Activated T-cell treated with anti-CD3 and anti-CD28 coated beads, Interleukin-2, amount 50 U/mL, for 72 hours (primary cell): ENCODE measurements around the gene DENND5A. TPM values are rescaled to one million over a fixed set of nuclear protein-coding genes. Genes with fewer than 3 reads are reported as not detected.

Experiments used
- ATAC-seq, 2 donors: fragments of 150-1000 bp; cut with Tn5 transposase; replicated peaks in 1 of 2; 2 replicates each; pipeline ENCODE4 v1.10.0; 2021; ENCODE audit warnings: moderate library complexity in 2 of 2, mild to moderate bottlenecking in 1 of 2
- DNase-seq, 2 donors: peaks; one replicate each; pipeline ENCODE4 v3.0.0; 2021 to 2022; ENCODE audit warnings: mixed read lengths in 1 of 2
- H3K27ac Mint-ChIP-seq: one replicate; pipeline ENCODE4 v1.8.0; 2022; ENCODE audit warnings: mild to moderate bottlenecking, moderate library complexity, mixed read lengths
- H3K27me3 Mint-ChIP-seq: one replicate; pipeline ENCODE4 v1.8.0; 2022; ENCODE audit warnings: low read depth, mixed read lengths
- H3K36me3 Mint-ChIP-seq, 2 donors: one replicate each; pipeline ENCODE4 v1.8.0; 2022; ENCODE audit warnings: mixed read lengths in 2 of 2, mild to moderate bottlenecking in 1 of 2; ENCODE audit not compliant: insufficient read depth in 2 of 2
- H3K4me1 Mint-ChIP-seq: one replicate; pipeline ENCODE4 v1.8.0; 2022; ENCODE audit warnings: low read depth, mixed read lengths
- H3K4me3 Mint-ChIP-seq, 2 donors: one replicate each; pipeline ENCODE4 v1.8.0; 2022; ENCODE audit warnings: mild to moderate bottlenecking in 2 of 2, mixed read lengths in 2 of 2, moderate library complexity in 2 of 2
- H3K9me3 Mint-ChIP-seq, 2 donors: one replicate each; pipeline ENCODE4 v1.8.0; 2022; ENCODE audit warnings: mixed read lengths in 2 of 2
- total RNA-seq, 2 donors: library from RNA; stranded (reverse); gene quantifications; one replicate each; pipeline ENCODE4 v1.2.3, GENCODE V29; 2022

DENND5A gene
- total RNA-seq, 2 donors from 2014 or later, result 54.2 to 62.7 TPM

- Mint-ChIP-seq H3K4me1 (peaks cover 9% of the 10 kb centered on the region), H3K4me3 (no peak overlapping the region), H3K9me3 (no peaks in the 10 kb centered on the region), H3K27ac (no peak overlapping the region), H3K36me3 (peaks cover 4 to 7% of the 10 kb centered on the region in 2 donors), H3K27me3 (no peaks in the 10 kb centered on the region)
- DNase-seq (no peak), ATAC-seq (no peak)
Measured at GRCh38 chr11:9148035-9148434, 117.1 kb downstream of the DENND5A start.

- H3K36me3 Mint-ChIP-seq, result peaks cover 4 to 9% of the 10 kb centered on the region in 2 donors
- no peaks in the 10 kb centered on the region for H3K9me3 Mint-ChIP-seq
- H3K27me3 Mint-ChIP-seq, result no peaks in the 10 kb centered on the region
- DNase-seq, result no peak
- no peak overlapping the region for H3K4me3 Mint-ChIP-seq
- H3K4me1 Mint-ChIP-seq, result peaks cover 9% of the 10 kb centered on the region
- ATAC-seq, result no peak
- H3K27ac Mint-ChIP-seq, result no peak overlapping the region
Measured at GRCh38 chr11:9146477-9146876, 118.7 kb downstream of the DENND5A start.

GRCh38 chr11:9145283-9145682 lies 119.9 kb downstream of the DENND5A start:
- DNase-seq (no peak), ATAC-seq (no peak)
- peaks cover 9% of the 10 kb centered on the region for H3K4me1 Mint-ChIP-seq
- no peaks in the 10 kb centered on the region for H3K9me3 Mint-ChIP-seq
- no peak overlapping the region for H3K27ac Mint-ChIP-seq
- H3K27me3 Mint-ChIP-seq, result no peaks in the 10 kb centered on the region
- H3K4me3 Mint-ChIP-seq, result no peak overlapping the region
- peaks cover 6 to 11% of the 10 kb centered on the region in 2 donors for H3K36me3 Mint-ChIP-seq

GRCh38 chr11:9144828-9145227 lies 120.3 kb downstream of the DENND5A start:
- Mint-ChIP-seq H3K4me1 (peaks cover 13% of the 10 kb centered on the region), H3K36me3 (peaks cover 6 to 11% of the 10 kb centered on the region in 2 donors), H3K27me3 (no peaks in the 10 kb centered on the region), H3K4me3 (no peak overlapping the region), H3K27ac (no peak overlapping the region), H3K9me3 (no peaks in the 10 kb centered on the region)
- ATAC-seq (no peak), DNase-seq (no peak)

GRCh38 chr11:9143721-9144120 lies 121.4 kb downstream of the DENND5A start:
- Mint-ChIP-seq H3K36me3 (peaks cover 5 to 10% of the 10 kb centered on the region in 2 donors), H3K27ac (no peak overlapping the region), H3K9me3 (no peaks in the 10 kb centered on the region), H3K27me3 (no peaks in the 10 kb centered on the region), H3K4me1 (peaks cover 18% of the 10 kb centered on the region), H3K4me3 (no peak overlapping the region)
- no peak for ATAC-seq
- DNase-seq, result no peak

- H3K27me3 Mint-ChIP-seq, result no peaks in the 10 kb centered on the region
- no peak for DNase-seq
- H3K4me1 Mint-ChIP-seq, result peaks cover 21% of the 10 kb centered on the region
- no peak overlapping the region for H3K4me3 Mint-ChIP-seq
- no peak for ATAC-seq
- peaks cover 4 to 10% of the 10 kb centered on the region in 2 donors for H3K36me3 Mint-ChIP-seq
- no peak overlapping the region for H3K27ac Mint-ChIP-seq
- H3K9me3 Mint-ChIP-seq, result no peaks in the 10 kb centered on the region
Measured at GRCh38 chr11:9142732-9143131, 122.4 kb downstream of the DENND5A start.

GRCh38 chr11:9141186-9141585 lies 124.0 kb downstream of the DENND5A start:
- H3K36me3 Mint-ChIP-seq, result peaks cover 4 to 6% of the 10 kb centered on the region in 2 donors
- H3K9me3 Mint-ChIP-seq, result no peaks in the 10 kb centered on the region
- H3K4me3 Mint-ChIP-seq, result no peak overlapping the region
- H3K27ac Mint-ChIP-seq, result no peak overlapping the region
- no peak for DNase-seq
- no peak for ATAC-seq
- no peaks in the 10 kb centered on the region for H3K27me3 Mint-ChIP-seq
- H3K4me1 Mint-ChIP-seq, result peaks cover 35% of the 10 kb centered on the region

GRCh38 chr11:9139628-9140357 lies 125.4 kb downstream of the DENND5A start:
- peaks cover 2 to 6% of the 10 kb centered on the region in 2 donors for H3K36me3 Mint-ChIP-seq
- H3K4me3 Mint-ChIP-seq, result no peak overlapping the region
- H3K27me3 Mint-ChIP-seq, result no peaks in the 10 kb centered on the region
- H3K9me3 Mint-ChIP-seq, result no peaks in the 10 kb centered on the region
- H3K4me1 Mint-ChIP-seq, result peaks cover 37% of the 10 kb centered on the region
- DNase-seq (no peak), ATAC-seq (no peak)
- no peak overlapping the region for H3K27ac Mint-ChIP-seq

GRCh38 chr11:9138612-9139579 lies 126.3 kb downstream of the DENND5A start:
- Mint-ChIP-seq H3K4me1 (peaks cover 37% of the 10 kb centered on the region), H3K27me3 (no peaks in the 10 kb centered on the region), H3K9me3 (no peaks in the 10 kb centered on the region), H3K36me3 (peaks cover 2 to 6% of the 10 kb centered on the region in 2 donors), H3K27ac (no peak overlapping the region), H3K4me3 (no peak overlapping the region)
- DNase-seq (peak; percentile 33 to 36), ATAC-seq (peak; percentile 53 to 59)

GRCh38 chr11:9138133-9138453 lies 127.1 kb downstream of the DENND5A start:
- Mint-ChIP-seq H3K9me3 (no peaks in the 10 kb centered on the region), H3K27ac (no peak overlapping the region), H3K36me3 (peaks cover 2 to 6% of the 10 kb centered on the region in 2 donors), H3K4me3 (no peak overlapping the region), H3K27me3 (no peaks in the 10 kb centered on the region), H3K4me1 (peaks cover 37% of the 10 kb centered on the region)
- ATAC-seq (peak; percentile 2 to 3), DNase-seq (no peak)

- ATAC-seq, result peak; percentile 85 to 86
- H3K4me1 Mint-ChIP-seq, result peaks cover 37% of the 10 kb centered on the region
- no peak overlapping the region for H3K27ac Mint-ChIP-seq
- peak; percentile 73 to 81 for DNase-seq
- peak overlapping the region in 1 of 2 donors; percentile 17 for H3K4me3 Mint-ChIP-seq
- H3K9me3 Mint-ChIP-seq, result no peaks in the 10 kb centered on the region
- H3K27me3 Mint-ChIP-seq, result no peaks in the 10 kb centered on the region
- peaks cover 2 to 5% of the 10 kb centered on the region in 2 donors for H3K36me3 Mint-ChIP-seq
Measured at GRCh38 chr11:9137293-9138132, 127.6 kb downstream of the DENND5A start.

GRCh38 chr11:9136741-9137140 lies 128.4 kb downstream of the DENND5A start:
- Mint-ChIP-seq H3K9me3 (no peaks in the 10 kb centered on the region), H3K4me3 (peak overlapping the region in 1 of 2 donors; percentile 4), H3K27ac (no peak overlapping the region), H3K27me3 (no peaks in the 10 kb centered on the region), H3K4me1 (peaks cover 37% of the 10 kb centered on the region), H3K36me3 (peaks cover 1 to 2% of the 10 kb centered on the region in 2 donors)
- DNase-seq (no peak), ATAC-seq (no peak)
